GM21423 (cell line): ENCODE results near the gene FADS1.

Experiments
- ATAC-seq: cut with Tn5 transposase; IDR thresholded peaks from one replicate; pipeline ENCODE4 v1.9.1; 2021; ENCODE audit warnings: mild to moderate bottlenecking, moderate library complexity; ENCODE audit not compliant: unreplicated experiment

Gene FADS1

DNA sequence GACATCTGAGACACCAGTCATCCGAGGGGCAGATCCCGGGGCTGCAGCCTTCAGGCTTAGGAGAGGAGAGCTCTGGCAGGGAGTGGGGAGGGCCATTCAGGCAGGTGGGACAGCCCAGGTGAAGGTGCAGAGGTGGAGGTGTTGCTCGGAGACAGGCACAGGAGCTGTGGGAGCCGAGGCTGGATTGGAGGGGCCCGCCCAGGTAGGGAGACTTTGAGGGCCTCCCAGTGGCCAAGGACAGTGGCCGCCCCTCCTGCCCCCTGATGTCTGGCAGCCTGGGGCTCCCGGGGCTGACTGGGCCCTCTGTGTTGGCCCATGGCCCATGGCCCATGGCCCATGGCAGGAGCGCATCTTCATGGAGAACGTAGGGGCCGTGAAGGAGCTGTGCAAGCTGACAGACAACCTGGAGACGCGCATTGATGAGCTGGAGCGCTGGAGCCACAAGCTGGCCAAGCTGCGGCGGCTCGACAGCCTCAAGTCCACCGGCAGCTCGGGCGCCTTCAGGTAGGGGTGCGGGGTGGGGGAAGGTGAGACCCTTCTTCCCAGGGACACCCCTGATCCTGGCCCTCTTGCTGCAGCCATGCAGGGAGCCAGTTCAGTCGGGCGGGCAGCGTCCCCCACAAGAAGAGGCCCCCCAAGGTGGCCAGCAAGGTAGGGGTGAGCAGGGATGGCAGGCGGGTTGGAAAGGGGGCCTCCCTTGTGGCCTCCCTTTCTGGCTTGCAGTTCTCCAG, 37.7 kb downstream of the FADS1 start:
- ATAC-seq: no peak

DNA sequence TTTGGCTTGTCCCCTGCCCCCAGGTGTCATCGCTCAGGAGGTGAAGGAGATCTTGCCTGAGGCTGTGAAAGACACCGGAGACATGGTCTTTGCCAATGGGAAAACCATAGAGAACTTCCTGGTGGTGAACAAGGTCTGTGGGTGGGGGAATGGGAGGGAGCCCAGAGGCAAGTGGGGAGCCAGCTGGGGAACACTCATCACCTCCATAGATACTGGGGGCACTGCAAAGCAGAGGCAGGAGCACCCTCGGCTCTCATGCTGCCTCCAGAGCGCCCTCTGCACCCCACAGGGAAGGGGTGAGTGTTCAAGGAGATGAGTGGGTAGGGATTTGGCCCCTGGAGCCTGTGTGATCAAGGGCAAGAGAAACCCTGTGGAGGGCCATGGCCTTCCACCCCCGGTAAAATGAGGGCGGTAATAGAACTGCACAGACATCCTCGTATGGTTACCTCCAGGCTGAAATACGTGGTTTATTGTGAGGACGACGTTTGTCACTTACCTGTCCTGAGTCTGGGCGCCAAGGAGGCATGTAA, 38.4 kb downstream of the FADS1 start:
- no peak for ATAC-seq

DNA sequence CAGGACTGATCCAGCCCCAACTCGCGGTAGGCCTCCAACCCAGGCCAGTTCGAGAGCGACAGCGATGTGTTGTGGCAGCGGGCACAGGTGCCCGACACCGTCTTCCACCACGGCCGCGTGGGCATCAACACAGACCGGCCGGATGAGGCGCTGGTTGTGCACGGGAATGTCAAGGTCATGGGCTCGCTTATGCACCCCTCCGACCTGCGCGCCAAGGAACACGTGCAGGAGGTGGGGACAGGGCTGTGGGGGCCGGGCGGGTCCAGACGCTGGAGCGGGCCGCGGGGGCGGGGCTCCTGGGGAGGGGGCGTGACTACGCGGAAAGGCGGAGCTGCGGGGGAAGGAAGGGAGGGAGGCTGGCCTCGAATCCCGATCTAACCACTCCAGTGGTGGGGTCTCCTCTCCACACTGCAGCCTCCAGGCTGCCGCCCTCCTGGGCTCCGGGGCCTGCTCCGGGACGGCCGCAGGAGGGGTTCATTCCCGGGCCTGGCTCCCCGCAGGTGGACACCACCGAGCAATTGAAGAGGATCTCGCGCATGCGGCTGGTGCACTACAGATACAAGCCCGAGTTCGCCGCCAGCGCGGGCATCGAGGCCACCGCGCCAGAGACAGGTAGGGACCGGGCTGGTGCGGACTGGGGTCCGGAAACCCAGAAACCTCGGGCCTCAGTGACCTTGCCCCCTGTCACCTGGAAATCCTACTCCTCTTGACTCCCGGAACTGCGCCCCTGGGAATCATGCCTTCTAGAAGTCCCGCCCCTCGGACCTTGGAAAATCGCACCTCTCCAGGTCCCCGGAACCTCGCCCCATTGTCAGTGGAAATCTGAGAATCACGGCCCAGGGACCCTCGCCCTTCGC, 39.3 kb downstream of the FADS1 start:
- ATAC-seq: no peak

DNA sequence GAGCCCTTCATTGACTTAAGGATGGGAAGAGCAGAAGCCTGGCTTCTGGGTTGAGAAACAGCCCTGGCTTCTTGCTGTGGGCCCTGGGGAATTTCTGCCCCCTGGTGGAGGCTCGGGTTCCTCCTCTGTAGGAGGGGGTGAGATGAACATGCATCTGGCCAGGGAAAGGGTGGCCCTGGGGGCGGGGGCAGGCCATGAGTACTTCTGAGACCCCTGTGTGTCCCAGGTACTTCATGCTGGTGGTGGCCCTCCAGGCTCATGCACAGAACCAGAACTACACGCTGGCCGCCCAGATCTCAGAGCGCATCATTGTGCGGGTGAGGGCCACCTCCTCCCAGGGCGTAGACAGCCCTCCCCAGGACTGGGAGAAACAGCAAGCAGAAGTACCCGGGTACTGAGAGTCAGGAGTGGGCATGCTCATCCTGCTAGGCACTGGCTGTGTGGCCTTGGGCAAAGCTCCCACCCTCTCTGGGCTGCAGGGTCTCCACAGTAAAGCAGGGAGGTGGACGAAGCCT, 40.2 kb downstream of the FADS1 start:
- ATAC-seq: no peak

DNA sequence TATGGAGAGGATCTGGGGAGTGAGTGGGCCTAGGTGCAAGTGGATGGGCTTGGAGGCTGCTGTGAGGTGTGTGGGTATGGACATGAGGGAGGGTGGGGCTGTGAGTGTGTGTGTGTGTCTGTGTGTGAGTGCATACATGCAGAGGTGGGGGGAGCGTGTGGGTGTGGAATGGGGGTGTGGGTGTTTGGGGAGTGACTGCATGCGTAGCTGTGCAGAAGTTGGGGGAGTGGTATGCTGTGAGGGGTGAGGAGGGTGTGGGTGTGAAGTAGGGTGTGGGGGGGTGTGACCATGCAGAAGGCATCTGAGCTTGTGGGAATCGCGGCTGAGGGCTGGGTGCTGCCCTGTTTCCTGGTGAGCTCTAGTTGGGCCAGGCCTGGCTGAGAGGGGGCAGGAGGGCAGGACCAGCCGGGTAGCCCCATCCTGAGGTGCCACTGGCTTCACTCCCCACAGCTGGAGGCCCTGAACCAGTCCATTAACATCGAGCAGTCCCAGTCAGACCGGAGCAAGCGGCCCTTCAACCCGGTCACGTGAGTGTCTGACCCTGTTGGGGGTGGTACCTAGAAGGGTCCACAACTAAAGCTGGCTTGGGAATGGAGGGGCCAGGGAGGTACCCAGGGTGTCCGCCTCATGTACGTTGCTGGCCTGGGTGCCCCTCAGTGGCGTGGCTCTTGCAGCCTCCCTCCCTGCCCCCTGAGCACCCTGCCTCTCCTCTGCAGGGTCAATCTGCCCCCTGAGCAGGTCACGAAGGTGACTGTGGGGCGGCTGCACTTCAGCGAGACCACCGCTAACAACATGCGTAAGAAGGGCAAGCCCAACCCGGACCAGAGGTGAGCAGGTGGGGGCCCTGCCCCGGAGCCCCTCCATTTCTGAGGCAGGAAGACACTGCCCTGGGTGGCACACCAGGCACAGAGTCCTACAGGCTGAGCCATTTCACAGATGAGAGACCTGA, 40.9 kb downstream of the FADS1 start:
- no peak for ATAC-seq

DNA sequence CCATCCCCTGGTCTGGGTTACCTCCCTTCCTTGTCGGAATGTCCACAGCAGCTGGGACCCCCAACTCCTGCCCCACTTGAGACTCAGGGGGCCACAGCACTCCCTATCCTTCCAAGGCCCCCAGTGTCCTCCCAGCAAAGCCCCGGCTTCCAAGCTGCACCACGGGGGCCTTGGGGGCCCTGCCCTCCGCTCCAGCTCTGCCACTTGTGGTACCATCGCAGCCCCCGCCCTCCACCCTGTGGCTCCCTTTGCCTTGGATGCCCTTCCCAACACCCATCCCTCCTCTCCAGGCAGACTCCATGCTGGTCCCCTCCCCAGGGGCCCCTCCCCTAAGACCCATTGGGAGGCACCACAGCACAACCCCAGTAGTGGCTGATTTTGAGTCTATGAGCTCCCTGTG, 41.7 kb downstream of the FADS1 start:
- no peak for ATAC-seq

DNA sequence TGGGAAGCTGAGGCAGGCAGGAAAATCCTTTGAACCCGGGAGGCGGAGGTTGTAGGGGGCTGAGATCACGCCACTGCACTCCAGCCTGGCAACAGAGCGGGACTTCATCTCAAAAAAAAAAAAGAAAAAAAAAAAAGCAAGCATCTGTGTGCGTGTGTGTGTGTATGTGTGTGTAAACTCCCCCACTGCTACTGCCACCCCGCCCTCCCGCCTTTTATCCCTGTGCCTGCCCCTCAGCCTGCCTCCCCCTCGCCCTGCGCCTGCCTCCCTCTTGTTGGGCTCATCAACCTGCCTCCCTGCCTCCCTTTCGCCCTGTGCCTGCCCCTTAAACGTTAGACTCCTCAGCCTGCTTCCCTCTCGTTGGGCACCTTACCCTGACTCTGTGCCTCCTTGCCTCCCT, 42.4 kb downstream of the FADS1 start:
- no peak for ATAC-seq

DNA sequence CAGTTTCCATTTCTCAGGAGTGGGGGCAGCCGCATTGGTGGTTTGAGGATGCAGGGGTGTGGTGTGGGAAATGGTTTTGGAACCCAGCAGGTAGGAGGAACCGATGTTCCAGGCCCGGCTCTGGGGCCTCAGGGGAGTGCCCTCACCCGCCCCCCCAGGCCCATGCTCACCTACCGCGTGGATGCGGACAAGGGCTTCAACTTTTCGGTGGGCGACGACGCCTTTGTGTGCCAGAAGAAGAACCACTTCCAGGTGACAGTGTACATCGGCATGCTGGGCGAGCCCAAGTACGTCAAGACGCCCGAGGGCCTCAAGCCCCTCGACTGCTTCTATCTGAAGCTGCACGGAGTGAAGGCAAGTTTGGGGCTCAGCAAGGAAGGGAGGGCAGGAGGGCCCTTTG, 43.0 kb downstream of the FADS1 start:
- no peak for ATAC-seq

DNA sequence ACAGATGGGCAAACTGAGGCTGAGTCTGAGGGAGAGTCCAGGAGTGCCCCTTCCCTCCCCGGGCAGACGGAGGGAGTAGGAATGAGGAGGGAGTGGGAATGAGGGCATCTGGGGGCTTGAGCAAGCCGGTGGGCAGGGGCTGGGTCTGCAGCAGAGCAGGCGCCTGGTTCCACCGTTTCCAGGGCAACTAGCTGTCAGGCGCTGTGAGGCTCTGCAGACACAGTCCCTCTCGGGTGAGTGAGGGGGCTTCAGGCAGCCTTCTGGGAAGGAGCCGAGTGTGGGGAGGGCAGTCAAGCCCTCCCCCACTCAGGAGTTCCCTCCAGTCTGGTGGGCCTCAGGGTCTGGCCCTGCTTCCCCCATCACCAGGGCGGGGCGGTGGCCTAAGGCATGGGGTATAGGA, 43.4 kb downstream of the FADS1 start:
- ATAC-seq: no peak

DNA sequence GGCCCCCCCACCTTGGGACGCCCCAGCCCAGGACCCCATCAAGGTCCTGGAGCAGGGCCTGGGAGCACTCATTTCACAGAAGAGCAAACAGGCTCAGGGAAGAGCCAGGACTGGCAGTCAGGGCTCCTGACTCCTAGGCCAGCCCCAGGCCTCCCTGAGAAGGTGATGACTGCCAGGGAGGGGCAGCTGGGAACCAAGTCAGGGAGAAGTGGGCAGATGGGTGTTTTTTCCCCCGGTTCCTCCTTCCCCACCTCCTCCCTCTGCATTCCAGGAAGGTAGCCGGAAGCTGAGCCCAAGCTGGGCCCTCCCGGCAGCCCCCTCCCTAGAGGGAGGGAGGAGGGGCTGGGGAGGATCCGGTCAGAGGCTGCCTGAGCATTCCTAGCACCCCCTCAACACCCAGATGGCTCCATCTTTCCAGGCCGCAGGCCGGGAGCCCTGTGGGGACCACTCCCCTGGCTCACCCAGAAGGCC, 44.8 kb downstream of the FADS1 start:
- no peak for ATAC-seq

DNA sequence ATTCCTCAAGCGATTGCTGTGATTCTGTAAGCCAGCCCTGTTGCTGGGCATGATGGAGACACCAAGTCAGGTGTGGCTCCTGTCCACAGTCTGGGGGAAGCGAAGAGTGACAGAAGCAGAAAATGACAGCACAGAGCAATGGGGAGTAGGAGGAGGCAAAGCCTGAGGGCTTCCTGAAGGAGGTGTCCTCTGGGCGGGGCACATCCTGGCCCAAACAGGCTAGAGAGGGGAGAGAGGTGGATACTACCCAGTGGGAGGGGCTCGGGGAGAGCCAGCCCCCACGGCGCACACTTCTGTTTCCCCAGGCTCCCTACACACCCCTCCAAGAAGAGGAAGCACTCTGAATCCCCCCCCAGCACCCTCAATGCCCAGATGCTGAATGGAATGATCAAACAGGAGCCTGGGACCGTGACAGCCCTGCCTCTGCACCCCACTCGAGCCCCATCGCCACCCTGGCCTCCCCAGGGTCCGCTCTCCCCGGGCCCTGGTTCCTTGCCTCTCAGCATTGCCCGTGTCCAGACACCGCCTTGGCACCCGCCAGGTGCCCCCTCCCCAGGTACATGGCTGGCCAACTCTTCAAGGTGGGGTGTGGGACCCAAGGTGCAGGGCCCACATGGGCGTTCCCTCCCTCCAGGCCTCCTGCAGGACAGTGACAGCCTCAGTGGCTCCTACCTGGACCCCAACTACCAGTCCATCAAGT, 45.5 kb downstream of the FADS1 start:
- no peak for ATAC-seq

DNA sequence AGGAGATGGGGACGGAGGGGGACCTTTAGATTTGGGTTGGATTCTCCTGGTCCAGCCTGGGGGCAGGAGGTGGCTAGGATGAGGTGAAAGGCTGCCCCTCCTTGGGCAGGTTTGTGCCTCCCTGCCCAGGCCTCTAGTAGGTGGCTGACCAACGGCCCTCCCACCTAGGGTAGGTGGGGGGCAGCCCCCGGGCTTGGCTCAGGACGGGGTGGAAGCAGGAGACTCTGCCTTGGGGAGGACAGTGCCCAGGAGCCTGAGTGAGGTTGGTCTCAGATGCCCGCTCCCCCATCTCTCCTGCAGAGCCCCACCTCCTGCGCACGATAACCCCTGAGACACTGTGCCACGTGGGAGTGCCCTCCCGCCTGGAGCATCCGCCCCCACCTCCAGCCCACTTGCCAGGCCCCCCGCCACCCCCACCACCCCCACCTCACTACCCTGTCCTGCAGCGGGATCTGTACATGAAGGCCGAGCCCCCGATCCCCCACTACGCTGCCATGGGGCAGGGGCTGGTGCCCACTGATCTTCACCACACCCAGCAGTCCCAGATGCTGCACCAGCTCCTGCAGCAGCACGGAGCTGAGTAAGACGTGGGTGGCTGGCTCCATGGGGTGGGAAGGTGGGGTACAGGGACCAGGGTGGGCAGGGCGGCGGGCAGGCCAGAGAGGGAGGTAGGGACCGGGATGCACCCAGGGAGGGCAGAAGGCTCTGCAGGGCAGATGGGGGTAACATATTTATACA, 46.7 kb downstream of the FADS1 start:
- ATAC-seq: no peak

DNA sequence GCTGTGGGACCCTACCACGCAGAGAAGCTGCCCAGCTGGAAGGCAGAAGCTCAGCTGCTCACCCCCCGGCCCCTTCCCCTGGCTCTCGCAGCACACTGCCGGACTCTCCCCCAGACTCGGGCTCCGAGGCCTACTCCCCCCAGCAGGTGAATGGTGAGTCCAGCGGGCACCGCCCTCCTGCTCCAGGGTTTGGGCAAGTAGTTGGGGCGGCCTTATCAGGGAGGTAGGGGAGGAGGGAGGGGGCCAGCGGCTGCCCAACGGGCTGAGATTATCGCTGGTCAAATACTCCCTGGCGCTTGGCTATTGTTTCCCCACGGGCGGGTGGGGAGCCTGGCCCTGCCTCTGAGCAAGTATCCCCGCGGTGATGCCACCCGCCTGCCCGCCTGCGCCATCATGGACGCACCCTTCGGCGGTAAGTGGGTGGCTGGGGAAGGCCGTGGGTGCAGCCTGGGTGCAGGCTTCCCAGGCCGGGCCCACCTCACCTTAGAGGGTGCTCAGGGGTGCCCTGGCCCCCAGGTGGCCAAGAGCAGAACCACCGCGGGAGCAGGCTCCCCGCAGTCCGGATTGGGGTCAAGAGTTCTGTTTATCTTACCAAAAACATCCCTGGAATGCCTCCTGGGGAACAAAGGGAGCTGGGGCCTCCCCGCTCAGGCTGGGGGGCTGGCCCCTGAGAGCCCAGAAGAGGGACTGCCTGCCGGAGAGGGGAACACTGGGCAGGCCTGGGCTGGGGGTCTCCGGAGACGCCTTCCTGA, 47.5 kb downstream of the FADS1 start:
- no peak for ATAC-seq

DNA sequence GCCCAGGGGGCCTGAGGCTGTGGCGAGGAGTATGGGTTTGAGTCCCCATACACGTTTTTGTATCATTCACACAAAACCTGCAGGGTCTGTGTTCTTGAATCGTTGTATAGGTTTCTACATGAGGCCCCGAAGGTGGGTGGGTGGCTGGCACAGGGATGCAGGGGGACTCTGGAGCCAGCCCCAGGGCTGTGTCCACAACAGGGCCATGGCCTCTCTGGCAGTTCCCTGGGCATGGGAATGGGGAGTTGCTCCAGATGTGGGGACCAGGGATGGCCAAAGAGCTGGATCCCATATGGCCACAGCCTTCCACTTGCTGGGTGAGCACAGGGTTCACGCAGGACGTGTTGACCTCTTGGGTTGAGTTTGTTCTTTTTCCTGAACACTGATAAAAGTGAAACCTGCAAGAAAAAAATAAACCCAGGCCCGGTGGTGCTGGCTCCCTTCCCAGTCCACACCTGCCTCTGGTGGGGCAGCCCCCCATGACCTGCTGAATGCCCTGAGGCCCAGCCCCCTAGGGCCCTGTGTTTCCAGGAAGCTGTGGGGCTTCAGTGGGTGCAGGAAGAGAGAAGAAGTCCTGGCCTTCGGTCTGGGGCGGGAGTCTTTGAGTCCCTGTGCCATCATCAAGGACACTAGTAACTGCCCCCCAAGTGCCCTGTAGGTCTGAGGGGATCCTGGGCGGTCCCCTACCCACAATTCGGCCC, 48.3 kb downstream of the FADS1 start:
- ATAC-seq: no peak

DNA sequence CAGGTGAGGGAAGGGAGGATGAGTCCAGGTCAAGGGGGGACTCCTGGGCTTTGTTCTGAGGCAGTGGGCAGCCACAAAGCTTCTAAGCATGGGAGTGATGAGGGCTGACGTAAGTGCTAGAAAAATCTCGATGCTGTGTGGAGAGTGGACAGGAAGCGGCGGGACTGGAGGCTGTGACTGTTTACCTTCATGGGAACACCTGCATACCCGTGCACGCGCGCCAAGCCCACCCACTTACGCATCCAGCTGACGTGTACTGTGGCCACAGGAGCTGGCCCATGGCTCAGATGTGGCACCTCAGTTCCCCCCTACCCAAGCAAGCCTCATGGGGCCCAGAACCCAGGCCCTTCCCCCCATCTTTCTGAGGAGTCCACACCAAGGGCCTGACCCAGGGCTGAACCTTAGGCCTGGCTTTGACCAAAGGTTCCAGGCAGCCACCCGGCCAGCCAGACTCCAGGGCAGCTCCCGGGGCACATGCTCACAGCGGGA, 50.4 kb downstream of the FADS1 start:
- no peak for ATAC-seq

DNA sequence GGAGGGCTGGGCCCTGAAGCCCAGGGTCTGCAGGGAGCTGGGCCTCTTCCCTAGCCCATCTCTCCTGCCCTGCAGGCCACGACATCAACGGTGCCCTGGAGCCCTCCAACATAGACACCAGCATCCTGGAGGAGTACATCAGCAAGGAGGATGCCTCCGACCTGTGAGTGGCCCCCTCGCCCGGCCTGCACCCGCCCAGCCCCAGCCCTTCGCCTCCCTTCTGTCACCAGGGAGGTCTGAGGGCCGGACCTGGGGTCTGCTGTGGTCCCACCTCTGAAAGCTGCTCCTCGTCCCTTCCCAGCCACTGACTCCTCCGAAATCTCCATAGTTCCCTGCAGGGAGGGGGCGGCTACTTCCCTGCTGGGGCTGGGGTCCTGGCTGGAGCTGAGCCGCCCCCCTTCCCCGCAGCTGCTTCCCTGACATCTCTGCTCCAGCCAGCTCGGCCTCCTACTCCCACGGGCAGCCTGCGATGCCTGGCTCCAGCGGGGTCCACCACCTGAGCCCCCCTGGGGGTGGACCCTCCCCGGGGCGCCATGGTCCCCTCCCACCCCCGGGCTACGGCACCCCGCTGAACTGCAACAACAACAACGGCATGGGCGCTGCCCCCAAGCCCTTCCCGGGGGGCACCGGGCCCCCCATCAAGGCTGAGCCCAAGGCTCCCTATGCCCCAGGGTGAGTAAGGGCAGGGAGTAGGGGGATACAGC, 51.1 kb downstream of the FADS1 start:
- ATAC-seq: no peak

DNA sequence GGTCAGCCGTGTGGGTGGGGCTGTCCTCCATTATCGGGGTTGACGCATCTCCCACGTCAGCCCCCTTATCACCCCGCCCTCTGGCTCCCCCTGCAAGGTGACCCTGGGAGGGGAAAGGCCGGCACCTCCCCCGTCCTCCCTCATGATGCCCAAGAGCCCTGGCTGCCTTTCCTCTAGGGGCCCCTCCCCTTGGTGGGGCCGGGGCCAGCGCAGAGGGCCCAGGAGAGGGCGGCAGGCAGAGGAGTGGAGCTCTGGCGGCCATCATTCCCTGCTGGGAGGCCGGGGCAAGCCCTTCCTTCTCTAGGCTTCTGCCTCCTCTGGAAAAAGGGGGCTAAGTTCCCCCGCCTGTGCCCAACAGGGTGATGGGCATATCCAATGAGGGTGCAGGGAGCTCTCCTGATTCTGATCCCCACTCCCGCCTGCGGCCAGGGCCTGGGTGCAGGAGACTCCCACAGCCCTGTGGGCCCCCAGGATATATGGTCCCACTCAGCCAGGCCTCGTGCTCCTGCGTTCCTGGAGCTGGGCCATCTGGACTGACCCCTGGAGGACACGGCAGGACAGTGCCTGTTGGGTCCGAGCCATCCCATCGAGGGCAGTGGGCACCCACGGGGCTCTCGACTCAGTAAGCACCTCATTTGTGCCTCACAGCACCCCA, 52.1 kb downstream of the FADS1 start:
- ATAC-seq: no peak
